Mesothelial cell of epicardium (in vitro differentiated cells): ENCODE data around the gene CPNE2. TPM values are rescaled to one million over a fixed set of nuclear protein-coding genes. Genes with fewer than 3 reads are reported as not detected.

ENCODE experiments used
- DNase-seq, 2 experiments: peaks; one replicate each; pipeline ENCODE4 v3.0.0; 2021; ENCODE audit warnings: low spot score in 2 of 2; ENCODE audit not compliant: unreplicated experiment in 2 of 2
- H3K27ac Mint-ChIP-seq: 2 replicates; pipeline ENCODE4 v1.8.0; 2021; ENCODE audit warnings: mixed read lengths
- H3K27me3 Mint-ChIP-seq: 2 replicates; pipeline ENCODE4 v1.8.0; 2021; ENCODE audit warnings: low read depth, mixed read lengths
- H3K36me3 Mint-ChIP-seq: 2 replicates; pipeline ENCODE4 v1.8.0; 2021; ENCODE audit warnings: mixed read lengths
- H3K4me1 Mint-ChIP-seq: 2 replicates; pipeline ENCODE4 v1.8.0; 2021; ENCODE audit warnings: mixed read lengths
- H3K4me3 Mint-ChIP-seq: 2 replicates; pipeline ENCODE4 v1.8.0; 2021; ENCODE audit warnings: mild to moderate bottlenecking, moderate library complexity, mixed read lengths
- H3K9me3 Mint-ChIP-seq: 2 replicates; pipeline ENCODE4 v1.8.0; 2021; ENCODE audit warnings: mixed read lengths
- total RNA-seq: library from RNA; stranded (reverse); gene quantifications from 3 replicates; pipeline ENCODE4 v1.2.1, GENCODE V29; 2021
- TF ChIP-seq, protein P1 (sequence below): fragments of 200-600 bp; sonication (generic); IDR thresholded peaks from one replicate; pipeline ENCODE4 v1.5.0; 2021; ENCODE audit warnings: antibody characterized with exemption; ENCODE audit not compliant: unreplicated experiment

The CPNE2 gene
- total RNA-seq, 1 donor from 2014 or later: 35.4 TPM

DNA sequence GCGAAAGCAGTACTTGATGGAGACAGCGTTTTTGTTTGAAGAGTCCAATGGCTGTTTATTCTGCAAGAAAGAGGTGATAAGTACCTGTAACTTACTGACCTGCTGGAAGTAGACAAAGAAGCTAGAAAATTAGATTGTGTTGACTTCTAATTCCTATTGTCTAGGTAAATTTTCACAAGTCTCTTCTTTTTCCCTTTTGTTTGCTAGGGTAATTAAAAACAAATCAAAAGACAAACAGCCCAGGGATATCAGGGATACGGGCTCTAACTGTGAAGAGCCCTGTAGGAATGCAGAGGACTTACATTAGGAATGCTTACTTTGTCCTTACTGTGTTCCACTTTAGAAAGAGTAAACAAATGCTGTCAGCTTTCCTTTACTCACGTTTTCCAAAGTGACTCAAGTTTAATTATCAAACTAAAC, 86.4 kb downstream of the CPNE2 start:
- Mint-ChIP-seq H3K36me3 (peaks cover under 1% of the 10 kb centered on the region), H3K27me3 (no peaks in the 10 kb centered on the region), H3K4me1 (peaks cover 8% of the 10 kb centered on the region), H3K4me3 (no peak overlapping the region), H3K27ac (no peak overlapping the region), H3K9me3 (no peaks in the 10 kb centered on the region)
- TF ChIP-seq, protein P1, sequence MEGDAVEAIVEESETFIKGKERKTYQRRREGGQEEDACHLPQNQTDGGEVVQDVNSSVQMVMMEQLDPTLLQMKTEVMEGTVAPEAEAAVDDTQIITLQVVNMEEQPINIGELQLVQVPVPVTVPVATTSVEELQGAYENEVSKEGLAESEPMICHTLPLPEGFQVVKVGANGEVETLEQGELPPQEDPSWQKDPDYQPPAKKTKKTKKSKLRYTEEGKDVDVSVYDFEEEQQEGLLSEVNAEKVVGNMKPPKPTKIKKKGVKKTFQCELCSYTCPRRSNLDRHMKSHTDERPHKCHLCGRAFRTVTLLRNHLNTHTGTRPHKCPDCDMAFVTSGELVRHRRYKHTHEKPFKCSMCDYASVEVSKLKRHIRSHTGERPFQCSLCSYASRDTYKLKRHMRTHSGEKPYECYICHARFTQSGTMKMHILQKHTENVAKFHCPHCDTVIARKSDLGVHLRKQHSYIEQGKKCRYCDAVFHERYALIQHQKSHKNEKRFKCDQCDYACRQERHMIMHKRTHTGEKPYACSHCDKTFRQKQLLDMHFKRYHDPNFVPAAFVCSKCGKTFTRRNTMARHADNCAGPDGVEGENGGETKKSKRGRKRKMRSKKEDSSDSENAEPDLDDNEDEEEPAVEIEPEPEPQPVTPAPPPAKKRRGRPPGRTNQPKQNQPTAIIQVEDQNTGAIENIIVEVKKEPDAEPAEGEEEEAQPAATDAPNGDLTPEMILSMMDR: no peak
- DNase-seq: no peak

DNA sequence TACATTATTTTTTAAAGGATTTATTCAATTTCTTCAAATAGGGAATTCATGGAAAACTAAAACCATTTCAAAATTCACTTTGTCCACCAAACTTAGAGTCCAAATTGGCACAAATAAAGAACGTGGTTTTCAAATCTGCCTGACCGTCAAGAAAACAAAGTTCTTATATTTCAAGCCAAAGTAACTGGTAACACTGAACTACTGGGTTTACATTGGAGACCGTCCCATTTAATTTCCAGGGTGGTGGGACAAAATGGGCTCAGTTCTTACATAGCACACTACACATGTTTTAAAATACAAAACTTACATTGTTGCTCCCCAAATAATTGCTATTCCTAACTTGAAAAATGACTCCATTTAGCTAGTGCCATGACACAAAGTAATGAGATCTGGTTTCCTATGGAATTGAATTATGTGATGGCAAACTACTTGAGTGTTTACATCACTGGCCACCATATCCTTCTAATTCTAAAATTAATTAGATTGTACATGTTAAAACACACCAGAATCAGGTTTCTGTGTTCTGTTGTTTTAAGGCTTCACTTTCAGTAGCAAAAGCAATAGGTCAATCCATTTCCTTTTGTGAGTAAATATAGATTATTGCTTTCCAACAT, 86.9 kb downstream of the CPNE2 start:
- peaks cover 3% of the 10 kb centered on the region for H3K36me3 Mint-ChIP-seq
- no peak overlapping the region for H3K4me3 Mint-ChIP-seq
- H3K4me1 Mint-ChIP-seq: peaks cover 13% of the 10 kb centered on the region
- H3K27ac Mint-ChIP-seq: no peak overlapping the region
- no peak for DNase-seq
- TF ChIP-seq, protein P1: no peak
- H3K27me3 Mint-ChIP-seq: no peaks in the 10 kb centered on the region
- H3K9me3 Mint-ChIP-seq: peaks cover 4% of the 10 kb centered on the region

DNA sequence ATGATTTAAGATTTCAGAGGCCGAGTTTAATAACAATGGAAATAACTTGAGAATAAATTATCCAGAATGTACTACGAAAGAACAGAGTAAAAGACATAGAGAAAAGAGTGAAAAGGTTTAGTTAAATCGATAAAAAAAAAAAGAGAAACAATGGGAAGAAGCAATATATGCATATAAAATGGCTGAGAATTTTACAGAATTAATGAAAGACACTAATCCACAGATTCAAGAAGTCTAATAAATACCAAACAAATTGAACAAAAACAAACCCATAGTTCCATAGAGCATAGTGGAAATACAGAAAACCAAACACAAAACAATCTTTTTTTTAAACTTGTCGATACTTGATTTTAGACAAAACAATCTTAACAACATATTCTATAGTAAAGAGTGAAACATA, 91.7 kb downstream of the CPNE2 start:
- TF ChIP-seq, protein P1: no peak
- Mint-ChIP-seq H3K36me3 (peaks cover 3% of the 10 kb centered on the region), H3K9me3 (peaks cover 4% of the 10 kb centered on the region), H3K4me3 (peak overlapping the region; percentile 95), H3K4me1 (peaks cover 31% of the 10 kb centered on the region), H3K27ac (no peak overlapping the region), H3K27me3 (no peaks in the 10 kb centered on the region)
- DNase-seq: no peak

DNA sequence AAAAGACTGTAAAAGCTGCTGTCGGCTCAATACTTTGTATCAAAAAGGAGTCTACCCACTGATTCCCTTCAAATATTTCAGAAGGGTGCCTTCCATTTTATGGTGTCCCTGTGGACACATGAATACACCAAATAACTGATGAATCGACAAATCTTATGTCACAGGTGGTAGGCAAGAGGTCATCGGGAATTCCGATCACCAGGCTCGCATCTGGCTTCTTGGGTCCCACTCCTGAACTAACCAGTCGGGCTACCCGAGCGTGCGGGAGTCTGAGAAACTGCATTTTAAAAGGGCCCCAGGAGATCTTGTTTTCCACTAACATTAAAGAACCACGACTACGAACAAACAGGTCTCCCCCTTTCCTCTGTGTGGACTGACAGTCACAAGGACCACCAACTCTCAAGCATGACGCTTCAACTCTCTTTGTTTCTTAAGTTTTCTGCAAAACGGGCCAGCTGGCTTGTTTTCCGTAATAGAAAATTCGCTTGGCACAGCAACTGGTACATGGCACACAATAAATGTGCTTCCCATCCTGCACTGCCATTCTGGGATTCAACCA, 92.6 kb downstream of the CPNE2 start:
- Mint-ChIP-seq H3K4me3 (peak overlapping the region; percentile 95), H3K9me3 (peaks cover 4% of the 10 kb centered on the region), H3K4me1 (peaks cover 31% of the 10 kb centered on the region), H3K36me3 (peaks cover 3% of the 10 kb centered on the region), H3K27me3 (no peaks in the 10 kb centered on the region), H3K27ac (peak overlapping the region; percentile 97)
- TF ChIP-seq, protein P1: no peak
- no peak for DNase-seq

DNA sequence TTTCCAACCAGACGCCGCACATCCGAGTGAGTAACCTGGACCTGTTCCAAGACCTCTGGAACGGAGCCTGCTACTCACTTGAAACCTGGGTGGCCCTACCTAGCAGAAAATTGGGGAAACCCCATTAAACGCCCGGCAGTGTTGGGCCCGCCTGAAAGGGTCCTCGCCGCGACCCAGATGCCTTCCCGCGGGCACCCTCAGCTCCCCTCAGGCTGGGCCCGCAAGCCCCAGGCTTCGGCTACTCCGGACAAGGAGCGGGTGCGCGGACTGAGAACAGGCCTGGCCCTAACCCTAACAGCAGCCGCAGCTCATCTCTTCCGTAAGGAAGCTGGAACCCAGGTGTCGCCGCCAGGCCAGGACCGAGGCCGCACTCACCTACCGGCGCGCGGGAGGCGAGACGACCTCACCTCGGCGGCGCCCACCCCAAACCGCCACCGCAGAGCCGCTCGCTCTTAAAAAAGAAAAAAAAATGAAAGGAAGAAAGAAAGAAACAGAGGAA, 93.1 kb downstream of the CPNE2 start:
- peak in 1 of 2 experiments; percentile 48 for DNase-seq
- H3K4me1 Mint-ChIP-seq: peaks cover 31% of the 10 kb centered on the region
- H3K27me3 Mint-ChIP-seq: no peaks in the 10 kb centered on the region

More for the DNA sequence above, 93.1 kb downstream of the CPNE2 start:
- Mint-ChIP-seq H3K27ac (peak overlapping the region; percentile 97), H3K9me3 (peaks cover 4% of the 10 kb centered on the region), H3K36me3 (peaks cover 3% of the 10 kb centered on the region), H3K4me3 (peak overlapping the region; percentile 95)
- TF ChIP-seq, protein P1: no peak
